ENCODE measurements around the gene LAMA1.

GRCh38 chr18:7071600-7071999, 46.0 kb downstream of the LAMA1 start:
- TF ChIP-seq CTCF (IDR thresholded peaks at IDR 0.05) (no peak), POLR2A (IDR thresholded peaks at IDR 0.05) (no peak)
